Astrocyte of the hippocampus (primary cell): ENCODE measurements around the gene YJEFN3.
A peak's percentile ranks its signal among the peaks of the same experiment; 100 is the strongest.

Experiments
- DNase-seq: peaks from one replicate; pipeline ENCODE4 v3.0.0; 2011; ENCODE audit warnings: low read depth, low spot score

The YJEFN3 gene

GRCh38 chr19:19523177-19523576 lies 5.5 kb upstream of the YJEFN3 start:
- DNase-seq = no peak

- no peak for DNase-seq
Observed at GRCh38 chr19:19524053-19524452, 4.7 kb upstream of the YJEFN3 start.

DNA sequence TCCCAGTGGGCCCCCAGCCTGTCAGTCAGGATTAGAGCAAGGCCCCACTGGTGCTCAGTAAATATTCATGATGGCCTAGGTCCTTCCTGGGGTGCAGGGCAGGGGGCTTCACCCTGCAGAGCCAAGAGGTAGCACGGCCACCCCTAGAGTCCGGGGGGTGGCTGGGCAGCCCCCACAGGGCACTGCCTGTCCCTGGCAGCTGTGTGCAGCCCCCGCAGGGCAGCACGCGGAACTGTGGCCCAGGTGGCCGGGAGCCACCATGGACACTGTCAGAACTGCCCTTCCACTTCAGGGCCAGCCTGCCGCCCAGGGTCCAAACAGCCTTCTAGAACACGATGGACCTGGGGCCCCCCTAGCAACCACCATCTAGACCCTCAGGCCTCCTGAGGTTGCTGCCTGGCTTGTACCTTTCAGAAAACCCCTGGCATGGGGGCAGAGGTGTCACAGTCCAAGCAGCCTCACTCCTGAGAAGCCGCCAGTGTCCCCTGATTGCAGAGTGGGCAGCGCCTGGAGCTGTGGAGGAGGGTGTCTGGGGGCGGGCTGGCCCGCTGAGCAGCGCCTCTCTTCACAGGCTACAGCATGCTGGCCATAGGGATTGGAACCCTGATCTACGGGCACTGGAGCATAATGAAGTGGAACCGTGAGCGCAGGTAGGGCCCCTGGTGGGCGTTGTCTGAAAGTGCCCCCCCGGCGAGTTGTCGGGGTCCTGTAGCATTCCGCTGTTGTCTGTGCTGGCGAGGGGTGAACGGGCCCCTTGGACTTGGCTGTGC lies 2.9 kb upstream of the YJEFN3 start:
- DNase-seq = no peak

GRCh38 chr19:19526581-19527370 lies 1.9 kb upstream of the YJEFN3 start:
- DNase-seq = no peak

- no peak for DNase-seq
Observed at GRCh38 chr19:19527371-19527656, 1.4 kb upstream of the YJEFN3 start.

- no peak for DNase-seq
Observed at GRCh38 chr19:19527674-19528625, 761 bp upstream of the YJEFN3 start.

- DNase-seq = no peak
Observed at GRCh38 chr19:19529783-19530422, 1.2 kb downstream of the YJEFN3 start.

- DNase-seq = no peak
Observed at GRCh38 chr19:19530423-19530804, 1.7 kb downstream of the YJEFN3 start.

- no peak for DNase-seq
Observed at GRCh38 chr19:19530889-19531288, 2.2 kb downstream of the YJEFN3 start.

GRCh38 chr19:19531951-19532805 lies 3.5 kb downstream of the YJEFN3 start:
- peak; percentile 86 for DNase-seq

- no peak for DNase-seq
Observed at GRCh38 chr19:19532806-19533701, 4.3 kb downstream of the YJEFN3 start.

DNA sequence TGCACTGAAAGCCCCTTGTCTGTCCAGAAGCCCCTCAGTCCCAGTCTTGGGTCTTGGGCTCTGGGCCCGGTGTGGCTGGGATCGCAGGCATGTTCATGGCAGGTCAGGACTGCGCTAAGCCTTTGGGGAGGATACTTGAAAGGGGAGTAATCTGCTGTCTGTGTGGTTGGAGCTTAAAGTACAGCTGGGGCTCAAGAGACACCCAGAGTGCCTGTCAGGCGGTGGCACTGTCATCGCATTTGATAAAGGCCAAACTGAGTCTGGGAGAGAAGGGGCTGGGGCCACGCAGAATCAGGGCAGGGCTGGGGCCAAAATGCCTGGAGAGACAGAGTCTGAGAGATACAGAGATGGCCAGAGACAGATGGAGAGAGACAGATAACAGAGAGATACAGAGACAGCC lies 5.1 kb downstream of the YJEFN3 start:
- DNase-seq = no peak

DNA sequence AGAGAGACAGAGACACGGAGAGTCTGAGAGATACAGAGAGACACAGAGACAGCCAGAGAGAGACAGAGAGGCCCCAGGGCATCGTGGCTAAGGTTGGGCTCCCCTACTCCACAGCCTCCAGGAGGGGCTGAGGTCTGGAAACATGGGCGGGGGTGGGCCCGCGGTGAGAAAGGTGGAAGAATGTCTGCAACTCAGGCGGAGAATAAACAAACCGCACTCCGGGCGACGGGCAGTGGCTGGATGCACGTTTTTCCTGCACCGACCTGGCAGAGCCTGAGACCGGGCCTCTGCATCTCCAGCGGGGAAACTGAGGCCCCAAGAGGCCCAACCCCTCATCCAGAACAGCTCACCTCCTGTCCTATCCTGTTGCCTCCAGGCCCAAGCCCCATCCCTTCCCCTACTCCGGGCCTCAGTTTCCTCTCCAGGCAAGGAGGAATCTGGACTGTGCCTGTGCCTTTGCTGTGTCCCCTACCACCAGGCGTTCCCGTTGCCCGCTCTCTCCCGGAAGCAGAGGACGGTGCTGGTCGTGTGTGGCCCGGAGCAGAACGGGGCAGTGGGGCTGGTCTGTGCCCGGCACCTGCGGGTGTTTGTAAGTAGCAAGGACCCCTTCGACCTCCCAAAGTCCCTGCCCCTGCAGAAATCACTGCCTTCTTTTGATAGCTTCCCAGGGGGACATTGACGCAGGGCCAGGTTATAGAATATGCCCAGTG lies 6.0 kb downstream of the YJEFN3 start:
- DNase-seq = no peak

- no peak for DNase-seq
Observed at GRCh38 chr19:19535311-19536191, 6.8 kb downstream of the YJEFN3 start.

DNA sequence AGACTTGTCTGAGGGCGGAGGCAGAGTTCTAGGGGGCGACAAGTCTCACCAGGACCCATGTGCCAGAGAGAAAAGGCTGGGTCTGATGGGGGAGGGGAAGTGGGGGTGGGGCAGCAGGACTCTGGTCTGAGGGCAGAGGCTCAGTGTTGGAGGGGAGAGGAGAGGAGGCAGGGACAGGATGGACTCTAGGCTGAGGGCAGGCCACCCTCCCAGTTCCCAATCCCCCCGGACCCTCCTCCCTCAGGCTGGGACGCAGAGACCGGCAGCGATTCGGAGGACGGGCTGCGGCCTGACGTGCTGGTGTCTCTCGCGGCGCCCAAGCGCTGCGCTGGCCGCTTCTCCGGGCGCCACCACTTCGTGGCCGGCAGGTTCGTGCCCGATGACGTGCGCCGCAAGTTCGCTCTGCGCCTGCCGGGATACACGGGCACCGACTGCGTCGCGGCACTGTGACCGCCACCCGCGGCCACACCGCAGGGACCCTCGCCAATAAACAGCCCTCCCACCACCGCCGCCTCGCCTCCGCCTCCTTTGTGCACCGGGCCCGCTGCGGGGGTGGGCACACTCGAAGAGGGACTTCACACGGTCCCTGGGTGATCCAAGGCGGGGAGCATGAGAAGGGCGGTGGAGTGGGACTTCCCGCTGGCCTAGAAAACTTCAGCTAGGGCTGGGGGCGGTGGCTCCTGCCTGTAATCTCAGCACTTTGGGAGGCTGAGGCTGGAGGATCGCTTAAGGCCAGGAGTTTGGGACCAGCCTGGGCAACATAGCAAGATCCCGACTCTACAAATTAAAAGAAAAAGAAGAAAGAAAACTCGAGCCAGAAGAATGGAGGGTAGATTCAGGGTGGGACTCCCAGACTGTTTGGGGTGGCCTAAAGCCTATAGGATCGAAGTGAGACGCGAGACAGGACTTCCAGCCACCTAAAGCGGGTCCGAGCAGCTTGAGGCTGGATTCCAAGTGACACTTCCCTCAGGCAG lies 8.7 kb downstream of the YJEFN3 start:
- DNase-seq = peak; percentile 47

DNA sequence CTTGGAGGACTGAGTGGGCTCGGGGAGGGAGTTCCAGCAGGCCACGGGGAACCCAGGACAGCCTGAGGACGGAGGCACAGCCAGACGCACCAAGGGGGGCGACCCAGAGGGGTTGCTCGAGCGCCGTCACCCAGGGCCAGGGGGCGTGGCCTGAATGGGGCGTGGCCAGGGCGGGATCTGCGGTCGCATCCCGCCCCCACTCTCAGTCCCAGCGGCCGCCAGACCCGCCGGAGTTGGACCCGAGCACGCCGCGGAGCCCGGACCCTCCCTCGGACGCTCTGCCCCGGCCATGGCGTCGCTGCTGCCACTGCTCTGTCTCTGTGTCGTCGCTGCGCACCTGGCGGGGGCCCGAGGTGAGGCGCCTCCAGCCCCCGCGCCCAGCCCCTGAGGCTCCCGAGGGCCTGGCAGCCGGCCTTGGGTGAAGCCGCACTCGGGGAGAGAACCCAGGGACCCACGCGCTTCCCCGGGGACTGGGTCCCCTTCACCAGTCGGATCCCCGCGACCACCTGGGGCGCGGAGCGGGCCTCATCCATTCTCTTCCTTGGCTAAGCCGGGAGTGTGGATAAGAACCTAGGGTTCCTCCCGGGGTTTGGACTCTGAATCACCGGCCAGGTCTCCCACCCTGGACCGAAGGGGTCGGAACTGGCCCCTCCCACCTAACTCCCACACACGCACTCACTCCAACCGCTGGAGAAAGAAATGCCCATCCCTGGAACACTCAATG lies 9.5 kb downstream of the YJEFN3 start, which contains the start of gene CILP2:
TSS of gene CILP2 (plus strand) at position 205 of the 724 bp plus-strand sequence. CDS start at position 290, 85 bp downstream.
- DNase-seq = peak; percentile 61
